HG02623 (cell line): ENCODE data around the gene ICE2.

ENCODE experiments used
- ATAC-seq: cut with Tn5 transposase; IDR thresholded peaks from one replicate; pipeline ENCODE4 v1.9.1; 2021; ENCODE audit warnings: moderate library complexity; ENCODE audit not compliant: unreplicated experiment

Gene ICE2

DNA sequence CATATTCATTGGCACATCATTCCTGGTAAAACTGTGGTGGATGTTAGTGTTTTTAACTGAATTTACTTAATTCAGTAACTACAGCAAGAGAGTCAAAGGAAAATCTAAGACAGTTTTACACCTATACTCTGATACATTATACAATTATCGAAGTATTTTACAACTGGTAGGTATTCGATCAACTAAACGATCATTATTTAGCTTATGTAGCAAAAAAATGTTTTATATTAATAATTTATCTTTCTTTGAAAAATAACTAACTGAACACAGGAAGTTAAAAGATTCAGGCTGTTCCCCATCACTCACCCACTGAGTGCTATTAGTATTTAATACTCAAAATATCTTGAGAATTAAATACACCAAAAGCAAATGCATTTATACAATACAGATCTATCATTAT lies 21.0 kb downstream of the ICE2 start:
- no peak for ATAC-seq

DNA sequence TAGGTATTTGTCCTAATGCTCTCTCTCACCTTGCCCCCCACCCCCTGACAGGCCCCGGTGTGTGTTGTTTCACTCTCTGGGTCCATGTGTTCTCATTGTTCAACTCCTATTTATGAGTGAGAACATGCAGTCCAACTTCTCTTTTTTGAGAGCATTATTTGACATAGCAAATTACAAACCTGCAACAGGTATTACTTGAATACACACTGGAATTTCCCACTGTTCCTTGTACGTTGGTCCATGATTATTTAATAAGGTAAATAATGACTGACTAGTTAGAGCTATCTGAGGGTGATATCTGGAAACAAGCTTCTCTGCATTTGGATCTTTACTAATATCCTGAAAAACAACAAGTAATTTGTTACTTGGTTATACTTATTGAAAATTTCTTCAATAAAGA lies 24.1 kb downstream of the ICE2 start:
- no peak for ATAC-seq

DNA sequence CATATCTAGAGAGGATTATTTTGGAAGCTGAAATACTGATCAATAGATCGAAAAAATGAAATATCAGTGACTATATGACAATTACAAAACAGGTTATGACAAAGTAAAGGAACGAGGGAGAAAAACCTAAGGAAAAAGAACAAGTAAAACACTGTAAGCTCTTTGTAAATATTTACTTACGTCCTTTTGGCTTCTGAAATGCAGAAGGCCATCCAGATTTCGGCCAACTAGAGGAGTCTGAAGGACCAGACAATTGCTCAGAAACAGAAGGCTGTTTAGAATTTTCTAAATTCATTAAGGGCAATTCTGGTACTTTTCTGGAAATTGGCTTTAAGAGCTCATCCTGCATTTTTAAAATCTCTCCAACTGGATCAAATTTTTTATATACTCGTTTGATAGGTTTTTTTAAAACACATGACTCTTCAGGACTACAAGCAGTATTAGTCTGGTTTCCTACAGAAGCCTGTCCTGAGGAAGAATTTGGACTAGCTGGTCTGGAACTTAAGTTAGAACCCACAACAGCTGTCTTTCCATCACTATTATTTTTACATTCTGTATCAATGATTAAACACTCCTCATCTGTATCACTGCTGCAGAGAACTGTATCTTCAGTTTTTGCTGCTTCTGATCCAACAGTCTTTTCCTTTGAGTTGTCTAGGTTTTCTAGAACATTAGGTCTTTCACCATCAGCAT lies 30.1 kb downstream of the ICE2 start:
- ATAC-seq, result no peak

DNA sequence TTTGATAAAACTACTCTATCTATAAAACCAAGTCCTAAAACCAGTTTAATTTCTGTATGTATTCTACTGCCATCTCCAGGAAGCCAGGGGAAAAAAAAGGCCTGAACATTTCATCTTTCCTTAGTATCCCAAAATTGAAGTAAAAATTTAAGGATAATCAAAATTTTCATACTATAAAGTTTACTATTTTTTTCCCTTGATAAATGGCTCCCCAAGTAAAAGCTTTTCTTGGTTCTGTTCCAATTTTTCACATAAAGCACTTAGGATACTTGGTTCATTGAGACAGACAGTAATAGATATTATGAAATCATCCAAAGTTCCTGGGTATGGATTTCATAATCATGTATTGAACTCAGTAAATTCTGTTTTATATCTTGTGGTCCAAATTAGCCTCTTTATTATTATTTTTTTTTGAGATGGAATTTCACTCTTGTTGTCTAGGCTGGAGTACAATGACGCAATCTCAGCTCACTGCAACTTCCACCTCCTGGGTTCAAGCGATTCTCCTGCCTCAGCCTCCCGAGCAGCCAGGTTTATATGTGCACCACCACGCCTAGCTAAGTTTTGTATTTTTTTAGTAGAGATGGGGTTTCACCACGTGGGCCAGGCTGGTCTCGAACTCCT lies 34.5 kb downstream of the ICE2 start:
- no peak for ATAC-seq

DNA sequence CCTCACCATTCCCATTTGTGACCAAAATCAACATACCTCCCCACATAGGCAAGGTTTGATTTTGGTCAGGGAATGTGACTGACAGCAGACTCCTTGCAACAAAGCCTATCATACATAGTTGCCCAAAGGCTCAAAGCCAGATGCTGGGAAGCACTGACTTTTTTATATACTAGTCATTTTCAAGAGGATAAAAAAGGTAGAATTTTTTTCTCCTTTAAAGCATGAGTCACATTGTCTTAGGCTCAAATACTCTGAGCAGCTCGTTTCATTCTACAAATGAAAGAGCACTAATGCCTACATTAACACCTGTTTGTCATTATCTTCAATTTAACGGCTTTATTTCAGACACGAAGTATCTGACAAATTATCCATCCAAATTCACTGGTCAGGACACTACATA lies 36.2 kb downstream of the ICE2 start:
- ATAC-seq, result no peak

DNA sequence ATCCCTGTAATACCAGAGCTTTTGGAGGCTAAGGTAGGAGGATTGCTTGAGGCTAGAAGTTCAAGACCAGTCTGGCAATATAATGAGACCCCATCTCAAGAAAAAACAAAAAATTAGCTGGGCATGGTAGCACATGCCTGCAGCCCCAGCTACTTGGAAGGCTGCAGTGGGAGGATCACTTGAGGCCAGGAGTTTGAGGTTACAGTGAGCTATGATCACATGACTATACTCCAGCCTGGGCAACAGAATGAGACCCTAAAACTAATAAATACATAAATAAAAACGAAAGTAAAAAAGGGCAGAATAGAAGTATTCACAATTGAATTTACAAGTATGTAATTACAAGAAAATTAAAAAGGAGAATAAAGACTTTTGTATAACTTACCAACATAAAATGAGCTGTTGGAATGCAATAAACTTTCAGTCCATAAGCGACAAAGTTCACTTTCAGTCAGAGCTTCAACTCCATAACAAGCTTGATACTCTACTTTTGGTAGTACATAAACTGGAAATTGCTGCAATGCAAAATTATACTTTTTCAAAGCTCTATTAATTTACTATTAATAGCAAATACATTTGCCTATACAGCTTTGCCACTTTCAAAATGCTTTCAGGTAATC lies 36.8 kb downstream of the ICE2 start:
- no peak for ATAC-seq

DNA sequence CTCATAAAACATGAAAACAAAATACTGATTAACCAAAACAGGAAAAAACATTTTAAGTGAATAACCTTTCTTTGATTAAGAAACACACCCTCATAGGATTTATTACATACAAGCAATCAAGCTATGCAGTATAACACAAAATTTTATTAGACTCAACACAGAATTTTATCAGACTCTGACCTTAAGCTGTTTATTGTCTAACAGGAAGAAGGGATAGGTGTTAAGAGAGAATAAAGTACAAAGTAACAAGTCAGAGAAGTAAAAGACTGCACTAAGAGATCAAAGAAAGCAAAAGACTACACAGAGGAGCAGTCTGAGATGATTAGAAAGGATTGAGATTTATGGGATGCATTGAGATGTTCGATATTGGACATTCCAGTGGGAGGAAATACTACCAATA lies 37.6 kb downstream of the ICE2 start:
- no peak for ATAC-seq

DNA sequence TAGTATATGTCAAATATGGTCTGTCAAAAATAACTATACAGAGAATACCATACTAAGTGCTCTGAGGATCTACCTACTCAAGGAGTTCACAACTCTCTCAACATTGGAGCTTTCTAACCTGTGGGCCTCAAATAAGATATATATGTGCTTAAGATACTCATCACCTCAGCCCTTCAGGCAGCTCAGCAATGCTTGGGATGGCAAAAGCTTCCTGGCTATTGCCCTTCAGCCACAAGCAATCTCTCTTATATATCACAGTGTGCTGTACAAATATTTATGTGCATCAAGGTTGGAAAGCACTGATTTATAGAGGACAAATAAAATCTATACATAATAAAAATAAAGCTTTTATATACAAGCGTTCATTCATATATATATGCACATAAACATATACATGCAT lies 40.3 kb downstream of the ICE2 start:
- no peak for ATAC-seq

DNA sequence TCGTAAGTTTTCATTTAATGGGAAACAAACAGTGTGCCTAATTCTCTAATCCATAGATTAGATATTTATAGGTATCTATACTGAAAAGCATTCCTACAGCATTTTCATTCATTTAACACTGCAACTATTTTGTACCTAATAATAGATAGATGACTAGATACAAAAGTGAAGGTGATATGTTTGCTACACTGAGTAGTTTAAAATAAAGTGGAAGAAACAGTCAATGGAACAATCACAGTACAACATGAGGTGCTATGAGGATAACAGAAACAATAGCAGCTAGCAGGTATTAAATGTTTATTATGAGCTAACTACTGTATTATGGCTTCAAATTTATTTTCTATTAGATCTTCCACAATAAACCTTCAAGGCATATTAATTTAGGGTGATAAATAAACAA lies 50.0 kb downstream of the ICE2 start:
- no peak for ATAC-seq

DNA sequence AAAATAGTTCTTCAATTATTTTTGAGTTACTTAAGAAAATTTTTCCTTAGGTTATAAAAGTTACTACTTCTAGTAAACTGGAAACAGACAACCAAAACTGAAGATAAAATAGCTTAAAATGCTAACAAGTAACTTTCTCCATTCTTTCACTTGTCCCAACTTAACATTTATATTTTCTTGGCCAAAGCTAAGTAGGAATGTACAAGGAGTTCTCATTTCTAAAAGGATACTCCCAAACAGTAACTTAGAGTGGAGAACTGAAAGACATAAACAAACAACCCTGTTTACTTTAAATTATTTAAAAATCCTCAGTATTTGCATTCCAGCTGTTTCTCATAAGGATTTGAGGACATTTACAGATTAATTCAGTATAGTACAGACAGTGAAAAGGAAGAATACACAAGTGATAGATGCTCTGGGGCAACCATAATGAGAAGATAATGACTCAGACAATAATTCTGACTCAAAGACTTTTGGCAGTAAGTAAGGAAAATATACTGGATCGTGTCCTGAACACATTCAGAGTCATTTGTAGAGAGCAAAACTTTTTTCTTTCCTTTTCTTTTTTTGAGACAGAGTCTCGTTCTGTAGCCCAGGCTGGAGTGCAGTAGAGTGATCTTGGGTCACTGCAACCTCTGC lies 52.0 kb downstream of the ICE2 start:
- no peak for ATAC-seq

DNA sequence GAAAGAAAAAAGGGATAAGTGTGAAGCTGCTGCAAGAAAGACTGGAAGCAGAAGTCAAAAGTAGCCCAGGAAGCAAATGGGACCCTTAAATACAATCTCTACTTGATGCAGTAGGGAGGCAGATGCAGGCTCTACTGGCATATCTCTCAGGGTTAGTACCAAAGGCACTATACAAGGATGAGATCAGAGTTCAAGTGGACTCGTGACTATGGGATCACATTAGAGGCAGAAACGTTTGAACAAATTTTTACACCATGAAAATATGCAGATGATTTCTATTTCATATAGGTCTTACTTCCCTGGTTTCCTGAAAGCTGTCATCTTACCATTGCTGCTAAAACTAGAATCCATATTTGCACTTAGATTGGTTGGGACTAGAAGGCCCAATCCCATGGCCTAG lies 53.5 kb downstream of the ICE2 start:
- no peak for ATAC-seq

DNA sequence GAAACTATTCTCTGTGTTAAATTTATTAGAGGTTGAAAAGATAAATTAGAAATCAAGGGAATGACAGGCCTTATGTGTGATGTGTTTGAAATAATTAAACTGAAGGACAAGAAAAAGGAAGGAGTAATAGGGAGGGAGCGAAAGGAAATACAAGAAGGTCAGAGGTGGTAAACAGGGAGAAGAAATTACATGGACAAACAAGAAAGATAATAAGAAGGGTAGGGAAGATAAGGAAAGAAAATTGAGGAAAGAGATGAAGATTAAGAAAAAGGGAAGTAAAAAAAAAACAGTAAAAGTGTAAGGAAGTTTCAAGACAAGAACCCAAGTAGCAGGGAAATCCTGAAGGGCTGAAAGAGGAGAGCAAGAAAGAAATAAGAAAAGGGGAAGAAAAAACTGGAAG lies 54.9 kb downstream of the ICE2 start:
- no peak for ATAC-seq

DNA sequence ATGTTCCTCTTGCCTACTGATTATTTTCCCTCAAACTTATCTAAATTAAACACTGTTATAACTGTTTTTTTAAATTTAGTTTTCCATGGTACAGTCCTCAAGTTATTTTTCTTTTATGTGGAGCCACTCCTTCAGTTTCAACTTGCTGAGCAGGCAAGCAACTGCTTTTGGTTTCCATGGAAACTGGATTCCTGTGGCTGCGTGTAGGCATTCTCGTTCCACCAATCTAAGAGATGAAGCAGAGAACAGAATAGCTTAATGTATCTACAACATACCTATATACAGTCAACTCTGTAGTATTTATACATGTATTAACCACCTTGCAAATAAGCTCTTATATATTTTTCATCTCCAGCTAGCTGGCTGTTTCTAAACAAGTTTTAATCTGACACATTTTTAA lies 55.4 kb downstream of the ICE2 start:
- no peak for ATAC-seq

DNA sequence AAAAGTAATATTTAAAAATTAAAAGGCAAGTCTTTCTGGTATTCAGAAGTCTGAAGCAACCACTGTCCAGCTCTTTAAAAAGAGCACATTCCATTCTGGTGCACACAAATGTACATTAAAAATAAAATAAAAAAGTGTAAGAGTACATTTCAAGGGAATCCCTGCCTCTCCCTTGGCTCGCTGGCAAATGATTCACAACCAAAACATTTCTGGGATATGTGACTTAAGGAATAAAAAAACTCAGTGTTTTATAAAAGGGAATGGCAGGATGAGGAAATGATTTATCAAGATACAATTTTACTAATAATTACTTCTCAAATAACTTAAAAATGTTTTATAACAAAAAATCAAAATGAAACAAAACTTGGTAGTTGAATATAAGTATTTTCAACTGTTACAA lies 57.4 kb downstream of the ICE2 start:
- ATAC-seq, result no peak

DNA sequence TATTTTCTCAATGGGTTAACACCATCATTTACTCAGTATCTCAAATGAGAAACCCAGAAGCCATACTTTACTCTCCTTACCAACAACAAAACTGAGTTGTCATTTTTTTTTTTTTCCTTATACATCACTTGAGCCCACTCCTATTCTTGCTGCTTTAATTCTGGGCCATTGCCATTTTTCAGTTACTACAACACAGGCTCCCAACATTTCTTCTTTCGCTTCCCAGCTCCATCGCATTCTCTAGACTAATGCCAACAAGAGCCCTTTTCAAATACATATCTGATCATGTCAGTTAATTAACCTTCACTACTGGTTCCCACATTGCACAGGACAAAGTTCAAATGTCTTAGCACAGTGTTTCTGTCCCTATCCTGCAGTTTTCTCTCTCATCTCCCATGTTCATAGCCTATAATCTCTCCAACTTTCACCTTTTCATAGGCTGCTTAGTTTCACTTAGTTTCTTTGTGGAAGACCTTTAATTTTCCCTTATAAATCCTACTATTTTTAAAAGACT lies 58.7 kb downstream of the ICE2 start:
- no peak for ATAC-seq

DNA sequence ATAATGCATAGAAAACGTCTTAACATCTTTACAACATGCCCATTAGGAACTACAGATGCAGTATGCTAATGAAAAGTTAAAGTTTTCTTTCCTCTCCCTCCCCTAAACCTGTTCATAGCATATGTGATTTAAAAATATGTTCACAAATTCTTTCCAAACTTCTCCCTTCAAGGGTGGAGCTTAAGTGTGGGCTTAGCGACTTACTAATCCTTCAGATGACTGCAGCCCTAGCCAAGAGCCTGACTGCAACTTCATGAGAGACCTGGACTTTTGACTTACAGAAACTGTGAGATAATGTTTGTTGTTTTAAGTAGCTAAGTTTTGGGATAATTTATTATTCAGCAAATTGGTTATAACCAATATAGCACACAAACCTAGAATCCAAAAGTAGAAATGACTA lies 59.2 kb downstream of the ICE2 start:
- no peak for ATAC-seq

DNA sequence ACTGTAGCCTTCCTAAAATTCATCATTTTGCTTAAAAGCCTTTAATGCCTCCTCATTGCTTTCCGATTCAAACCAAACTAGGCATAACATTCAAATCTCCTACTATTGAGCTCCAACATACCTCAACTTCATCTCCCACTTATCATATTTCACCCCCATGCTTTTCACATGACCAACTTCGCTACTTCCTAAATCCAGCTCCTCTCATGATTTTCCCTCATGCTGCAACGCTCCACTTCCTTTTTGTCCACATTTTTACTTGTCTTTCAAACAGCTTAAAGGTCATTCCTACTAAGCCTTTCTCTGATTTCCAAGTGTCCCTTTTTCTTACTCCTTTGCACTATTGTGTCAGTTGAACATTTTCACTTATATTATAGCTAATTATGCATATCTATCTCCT lies 60.8 kb downstream of the ICE2 start:
- ATAC-seq, result no peak

DNA sequence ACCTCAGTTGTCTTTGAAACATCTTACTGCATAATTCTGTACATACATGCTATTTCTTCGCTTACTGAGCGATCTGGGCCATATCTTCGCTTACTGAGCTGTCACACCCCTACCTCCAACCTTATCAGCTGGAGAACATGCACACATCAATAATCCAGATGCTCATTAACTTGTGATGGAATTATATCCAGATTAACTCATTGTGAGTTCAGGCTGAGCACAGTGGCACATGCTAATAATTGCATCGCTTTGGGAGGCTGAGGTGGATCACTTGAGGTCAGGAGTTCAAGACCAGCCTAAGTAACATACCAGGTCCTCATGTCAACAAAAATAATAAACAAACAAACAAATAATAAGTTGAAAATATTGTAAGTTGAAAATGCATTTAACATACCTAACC lies 61.8 kb downstream of the ICE2 start:
- ATAC-seq, result no peak

DNA sequence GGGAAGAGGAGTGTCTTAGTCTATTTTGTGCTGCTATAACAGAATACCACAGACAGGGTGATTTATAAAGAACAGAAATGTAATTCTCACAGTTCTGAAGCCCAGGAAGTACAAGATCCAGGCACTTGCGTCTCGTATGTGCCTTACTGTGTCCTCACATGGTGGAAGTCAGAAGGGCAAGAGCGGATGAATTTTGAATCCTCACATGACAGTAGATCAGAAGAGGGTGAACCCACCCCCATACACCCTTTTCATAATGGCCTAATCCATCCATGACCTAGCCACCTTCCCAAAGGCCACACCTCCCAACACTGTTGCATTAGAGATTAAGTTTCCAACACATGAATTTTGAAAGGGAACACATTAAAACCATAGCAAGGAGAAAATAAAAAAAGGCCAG lies 62.5 kb downstream of the ICE2 start:
- no peak for ATAC-seq

DNA sequence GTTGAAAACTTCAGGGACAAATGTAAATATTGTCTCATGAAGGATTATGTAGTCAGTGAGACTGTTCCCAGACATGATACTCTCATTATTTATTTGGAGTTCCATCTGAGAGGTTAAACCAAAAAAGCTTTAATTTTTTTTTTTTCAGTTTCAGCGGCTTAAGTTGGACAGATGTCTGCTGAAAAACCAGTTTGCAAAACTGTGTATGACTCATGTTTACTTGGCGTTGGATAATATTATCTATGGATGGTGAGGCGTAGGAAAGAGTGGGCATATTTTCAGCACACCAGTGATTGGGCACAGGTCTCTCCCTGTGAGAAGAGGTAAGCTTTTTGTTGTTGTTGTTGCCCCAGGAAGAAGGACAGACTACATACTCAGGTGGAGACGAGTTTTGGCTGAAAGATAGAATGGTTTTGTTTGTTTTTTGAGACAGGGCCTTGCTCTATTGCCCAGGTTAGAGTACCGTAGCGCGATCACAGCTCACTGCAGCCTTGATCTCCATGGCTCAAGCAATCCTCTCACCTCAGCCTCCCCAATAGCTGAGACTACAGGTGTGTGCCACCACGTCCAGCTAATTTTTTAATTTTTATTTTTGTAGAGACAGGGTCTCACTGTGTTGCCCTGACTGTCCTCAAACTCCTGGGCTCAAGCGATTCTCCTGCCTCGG lies 64.8 kb downstream of the ICE2 start:
- ATAC-seq, result no peak

DNA sequence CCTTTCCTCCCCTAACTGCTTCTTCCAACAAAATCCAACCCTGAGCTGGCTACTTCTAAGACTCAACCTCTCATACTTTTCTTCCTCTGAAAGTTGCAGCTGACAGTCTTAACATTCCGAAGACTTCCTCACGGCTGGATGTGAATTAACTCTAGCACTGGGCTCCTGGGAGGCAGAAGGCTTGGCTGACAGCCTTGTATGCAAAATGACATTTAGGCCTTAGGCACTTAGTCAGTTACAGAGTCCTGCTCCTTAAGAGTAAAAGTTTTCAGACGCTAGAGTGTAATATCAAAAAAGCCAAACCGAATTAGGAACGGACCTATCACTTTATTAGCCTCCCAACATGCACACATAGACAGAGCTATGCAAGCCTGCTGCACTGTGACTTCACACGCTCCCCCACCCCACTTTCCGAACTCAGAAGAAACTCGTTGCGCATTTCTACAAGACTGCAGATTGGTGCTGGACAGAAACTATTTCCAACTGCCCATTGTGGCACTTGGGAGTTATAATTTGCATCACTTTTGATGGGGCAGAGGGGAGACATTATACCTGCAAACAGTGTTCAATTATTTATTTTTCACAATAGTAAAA lies 65.6 kb downstream of the ICE2 start:
- ATAC-seq, result no peak
